ENCODE measurements around the gene DDN. TPM values are rescaled to one million over a fixed set of nuclear protein-coding genes. Genes with fewer than 3 reads are reported as not detected.

The DDN gene
- total and polyA plus RNA-seq, 10 of the 15 experiments (the other 5 are each of a cell fraction or from before 2014, with no cell fraction given): 0.10 to 13.4 (median 3.7) TPM

DNA sequence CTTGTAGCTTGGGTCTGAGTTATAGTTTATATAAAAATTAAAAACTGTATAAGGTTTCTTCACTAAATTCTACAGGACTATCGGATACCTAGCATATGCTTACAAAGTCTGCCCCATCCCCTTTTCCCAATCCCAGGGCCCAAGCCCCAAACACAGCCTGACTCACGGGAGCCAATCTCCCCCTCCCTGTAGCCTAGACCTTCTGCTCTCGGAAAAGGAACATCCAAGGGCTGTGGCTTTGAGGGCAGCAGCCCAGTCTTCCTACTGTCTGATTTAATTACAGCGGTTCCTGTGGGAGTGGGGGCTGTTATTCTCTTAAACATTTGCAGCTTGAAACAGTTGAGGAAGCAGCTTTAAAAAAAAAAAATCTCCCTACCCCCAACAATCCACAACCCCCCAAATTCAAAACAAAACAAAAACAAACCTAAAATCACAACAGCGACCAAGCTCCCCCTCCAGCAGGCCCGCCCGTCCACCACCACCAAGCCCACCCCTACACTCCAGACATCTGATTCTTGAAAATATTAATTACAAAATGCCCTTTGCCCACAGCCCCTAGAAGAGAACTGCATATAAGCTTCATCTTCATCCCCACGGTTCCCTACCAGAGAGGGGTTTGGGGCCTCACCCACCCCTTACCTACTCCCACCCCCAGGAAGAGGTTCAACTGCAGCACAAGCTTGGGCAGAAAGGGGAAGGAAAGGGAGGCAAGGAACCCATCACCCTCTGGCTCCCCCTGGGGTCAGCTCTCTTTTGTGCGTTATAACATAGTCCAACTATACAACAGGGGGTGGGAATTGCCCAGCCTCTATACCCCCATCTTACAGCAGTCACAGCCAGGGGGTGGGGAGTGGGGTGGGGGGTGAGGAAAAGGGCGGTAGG is 20.5 kb upstream of the DDN start (continued):
- no peak for TF ChIP-seq PAX8 (IDR thresholded peaks at IDR 0.05)
- TF ChIP-seq, protein P1, sequence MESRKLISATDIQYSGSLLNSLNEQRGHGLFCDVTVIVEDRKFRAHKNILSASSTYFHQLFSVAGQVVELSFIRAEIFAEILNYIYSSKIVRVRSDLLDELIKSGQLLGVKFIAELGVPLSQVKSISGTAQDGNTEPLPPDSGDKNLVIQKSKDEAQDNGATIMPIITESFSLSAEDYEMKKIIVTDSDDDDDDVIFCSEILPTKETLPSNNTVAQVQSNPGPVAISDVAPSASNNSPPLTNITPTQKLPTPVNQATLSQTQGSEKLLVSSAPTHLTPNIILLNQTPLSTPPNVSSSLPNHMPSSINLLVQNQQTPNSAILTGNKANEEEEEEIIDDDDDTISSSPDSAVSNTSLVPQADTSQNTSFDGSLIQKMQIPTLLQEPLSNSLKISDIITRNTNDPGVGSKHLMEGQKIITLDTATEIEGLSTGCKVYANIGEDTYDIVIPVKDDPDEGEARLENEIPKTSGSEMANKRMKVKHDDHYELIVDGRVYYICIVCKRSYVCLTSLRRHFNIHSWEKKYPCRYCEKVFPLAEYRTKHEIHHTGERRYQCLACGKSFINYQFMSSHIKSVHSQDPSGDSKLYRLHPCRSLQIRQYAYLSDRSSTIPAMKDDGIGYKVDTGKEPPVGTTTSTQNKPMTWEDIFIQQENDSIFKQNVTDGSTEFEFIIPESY (IDR thresholded peaks at IDR 0.05): no peak
- TF ChIP-seq SMC3 (IDR thresholded peaks at IDR 0.05; ENCODE audit: borderline replicate concordance, low read length): peak; percentile 32; the same call in 1 of the 2 replicates
- no peak for TF ChIP-seq ZNF207 (IDR thresholded peaks at IDR 0.05; ENCODE audit: borderline replicate concordance)

DNA sequence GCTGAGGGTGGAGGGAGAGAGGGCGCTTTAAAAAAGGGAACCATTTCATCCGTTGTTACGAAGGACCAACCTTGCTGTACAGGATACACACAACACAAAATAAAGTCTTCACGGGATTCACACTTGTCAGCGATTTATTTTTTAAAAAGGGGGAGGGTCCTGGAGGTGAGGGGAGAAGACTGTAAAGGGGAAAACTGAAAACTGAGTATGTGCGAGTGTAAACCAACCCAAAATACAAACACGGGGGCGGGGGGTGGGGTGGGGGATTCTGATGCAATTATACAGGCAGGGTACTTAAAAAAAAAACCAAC is 19.9 kb upstream of the DDN start:
- Histone ChIP-seq H3K4me1 (ENCODE audit: control insufficient read depth, insufficient read depth, low read length) (0 out of 2 replicates have a peak, but pooled peaks cover 3% of the 10 kb centered on the region), H2AFZ (ENCODE audit: control insufficient read depth, low read depth, low read length) (peak overlapping the region; percentile 69), H3K36me3 (ENCODE audit: control insufficient read depth in 2 of 2, insufficient read depth in 2 of 2, low read length in 1 of 2) (peaks cover 8 to 9% of the 10 kb centered on the region in 2 experiments), H3K27me3 (replicated peaks in 1 of 2; ENCODE audit: control insufficient read depth in 2 of 2, insufficient read depth in 2 of 2, low read length in 1 of 2) (no peaks in the 10 kb centered on the region), H3K4me2 (ENCODE audit: control insufficient read depth, insufficient read depth) (peak overlapping the region; percentile 88), H3K4me3 (peak overlapping the region; percentile 71), H3K27ac (ENCODE audit: control insufficient read depth, insufficient read depth) (peak overlapping the region; percentile 93), H3K9me3 (replicated peaks; ENCODE audit: control insufficient read depth, insufficient read depth, low read length) (no peaks in the 10 kb centered on the region), H4K20me1 (ENCODE audit: control insufficient read depth, insufficient read depth) (no peaks in the 10 kb centered on the region), H3K79me2 (ENCODE audit: control insufficient read depth, insufficient read depth, low read length) (peaks cover 21% of the 10 kb centered on the region), H3K9ac (ENCODE audit: control insufficient read depth, insufficient read depth, low read length) (peak overlapping the region; percentile 90)
- FAIRE-seq (no peak), ATAC-seq (peak; percentile 55), DNase-seq (ENCODE audit: low read depth, low spot score) (no peak)
- RAD21 ChIA-PET (ENCODE audit: unreplicated experiment): interaction anchor here (0.7 to 2.2 kb wide), 9 partner anchors 11 to 91 kb away, joined by 3 to 54 read pairs (median 3); partner anchors contain the start of genes ARF3 and DDN
- peak; percentile 1 for TF ChIP-seq SMAD1 (IDR thresholded peaks at IDR 0.05; ENCODE audit: low read depth, partially characterized antibody)
- TF ChIP-seq ETV6 (conservative IDR thresholded peaks at IDR 0.05 in 1 of 2, IDR thresholded peaks at IDR 0.05 in 1 of 2; ENCODE audit: borderline replicate concordance in 1 of 2, low read depth in 1 of 2): no peak
- TF ChIP-seq MEF2B (IDR thresholded peaks at IDR 0.05; ENCODE audit: partially characterized antibody, poor library complexity, severe bottlenecking): peak; percentile 9
- POLR2A ChIA-PET: interaction anchor here (0.7 to 1.7 kb wide), 3 partner anchors 20 to 111 kb away, joined by 3 to 39 read pairs (median 5); partner anchors contain the start of genes DDN and TUBA1B
- 5% methylated on average over 6 of the region's 8 CpGs for WGBS (ENCODE audit: insufficient coverage, insufficient replicate concordance, low lambda C conversion rate, missing lambda C conversion rate)
- CTCF ChIA-PET: interaction anchor here (0.5 to 3.6 kb wide), 13 partner anchors 17 to 216 kb away, joined by 3 to 54 read pairs (median 7); partner anchors contain the start of genes DDN and DDX23
- SMC1A ChIA-PET (ENCODE audit: uncharacterized antibody, unreplicated experiment): interaction anchor here (1.2 to 3.4 kb wide), 4 partner anchors 14 to 39 kb away, joined by 4 to 15 read pairs (median 4); no protein-coding TSS in a partner anchor
- in situ Hi-C loops (cut with MboI) (no loop called here), intact Hi-C loops (cut with micrococcal nuclease; ENCODE audit: unreplicated experiment) (no loop called here)
- BruUV-seq (replicated peaks): TSS peak; percentile 97

Data from GM12878 (cell line).